ENCODE data around the gene TICAM2. TPM values are rescaled to one million over a fixed set of nuclear protein-coding genes. Genes with fewer than 3 reads are reported as not detected.
A peak's percentile ranks its signal among the peaks of the same experiment; 100 is the strongest.

Gene TICAM2
- total and polyA plus RNA-seq, 2 of the 8 experiments (the other 6 are each of a cell fraction or from before 2014, with no cell fraction given): 0.02 TPM; not detected in 1

GRCh38 chr5:115625579-115626444 is 23.5 kb upstream of the TICAM2 start, which contains the start of gene TMED7 (continued):
- TF ChIP-seq, protein P1, sequence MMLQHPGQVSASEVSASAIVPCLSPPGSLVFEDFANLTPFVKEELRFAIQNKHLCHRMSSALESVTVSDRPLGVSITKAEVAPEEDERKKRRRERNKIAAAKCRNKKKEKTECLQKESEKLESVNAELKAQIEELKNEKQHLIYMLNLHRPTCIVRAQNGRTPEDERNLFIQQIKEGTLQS (IDR thresholded peaks at IDR 0.05; ENCODE audit: insufficient read depth, low read depth, low read length): no peak
- peak; percentile 41; the same call in 1 of the 2 replicates for TF ChIP-seq KDM1A (IDR thresholded peaks at IDR 0.05; ENCODE audit: borderline replicate concordance, low read length)
- TF ChIP-seq GTF2F1 (IDR thresholded peaks at IDR 0.05; ENCODE audit: borderline replicate concordance, low read depth, low read length): no peak
- peak; percentile 79 for TF ChIP-seq SAP30 (IDR thresholded peaks at IDR 0.05; ENCODE audit: insufficient read depth, insufficient replicate concordance, low read length)
- peak in 1 of 2 experiments; percentile 55; a peak in 1 of 4 replicates for TF ChIP-seq SIN3A (conservative IDR thresholded peaks at IDR 0.05 in 1 of 2, IDR thresholded peaks at IDR 0.05 in 1 of 2; ENCODE audit: low read depth in 1 of 2, low read length in 2 of 2)
- no peak for TF ChIP-seq RFX5 (IDR thresholded peaks at IDR 0.05; ENCODE audit: borderline replicate concordance, low read depth, low read length)
- 0 out of 2 replicates have a peak, but pooled peaks have one; percentile 19 for TF ChIP-seq YY1 (IDR thresholded peaks at IDR 0.05; ENCODE audit: low read depth, low read length)
- peak; percentile 93 for TF ChIP-seq BACH1 (IDR thresholded peaks at IDR 0.05; ENCODE audit: low read length)
- peak; percentile 49; the same call in 1 of the 2 replicates for TF ChIP-seq CREB1 (IDR thresholded peaks at IDR 0.05)
- no peak for TF ChIP-seq POU5F1 (IDR thresholded peaks at IDR 0.05; ENCODE audit: low read depth, low read length)
- no peak; a peak in 1 of 3 replicates for TF ChIP-seq POLR2A (IDR thresholded peaks at IDR 0.05; ENCODE audit: control extremely low read depth in 1 of 2, low read depth in 2 of 2, low read length in 2 of 2)
- TF ChIP-seq RXRA (IDR thresholded peaks at IDR 0.05; ENCODE audit: insufficient read depth, low read depth, low read length): no peak
- TF ChIP-seq ASH2L (IDR thresholded peaks at IDR 0.05; ENCODE audit: low read length): peak; percentile 99
- TF ChIP-seq GABPA (IDR thresholded peaks at IDR 0.05; ENCODE audit: borderline replicate concordance, insufficient read depth, low read length): no peak; the same call in 1 of the 2 replicates
- TF ChIP-seq ZNF274 (IDR thresholded peaks at IDR 0.05; ENCODE audit: borderline replicate concordance, extremely low read depth, low read length): no peak
- TF ChIP-seq EGR1 (IDR thresholded peaks at IDR 0.05; ENCODE audit: borderline replicate concordance, low read depth, low read length): peak; percentile 68; the same call in 1 of the 2 replicates
- no peak for TF ChIP-seq SP2 (IDR thresholded peaks at IDR 0.05; ENCODE audit: low read length)
- peak; percentile 73 for TF ChIP-seq MAX (IDR thresholded peaks at IDR 0.05)
- TF ChIP-seq JUND (IDR thresholded peaks at IDR 0.05; ENCODE audit: low read length): no peak
- TF ChIP-seq CBX5 (IDR thresholded peaks at IDR 0.05; ENCODE audit: low read depth, low read length): no peak
- TF ChIP-seq MAFK (IDR thresholded peaks at IDR 0.05; ENCODE audit: low read depth, low read length): no peak

All from H1 (cell line).